Peyer's patch (tissue), 4 donors: ENCODE data around the gene SGCA.

ENCODE experiments used
- CTCF ChIP-seq, 6 experiments: fragments of 450-650 bp in 4 of 6; fragments of 200-600 bp in 2 of 6; sonication (generic) in 1 of 6; IDR thresholded peaks; one replicate each; pipeline ENCODE4 v1.5.1; 2017 to 2019; ENCODE audit warnings: antibody characterized with exemption in 6 of 6, mild to moderate bottlenecking in 3 of 6, moderate library complexity in 1 of 6
- POLR2A ChIP-seq, 2 donors: fragments of 450-650 bp; IDR thresholded peaks; one replicate each; pipeline ENCODE4 v1.5.1; 2017; ENCODE audit warnings: antibody characterized with exemption in 2 of 2, mild to moderate bottlenecking in 2 of 2, moderate library complexity in 2 of 2

GRCh38 chr17:50187751-50188530 is 22.1 kb downstream of the SGCA start:
- no peak for TF ChIP-seq CTCF (IDR thresholded peaks at IDR 0.05)
- no peak for TF ChIP-seq POLR2A (IDR thresholded peaks at IDR 0.05)
